Progenitor cell of endocrine pancreas (in vitro differentiated cells): ENCODE data around the gene EFCAB7. TPM values are rescaled to one million over a fixed set of nuclear protein-coding genes. Genes with fewer than 3 reads are reported as not detected.
A peak's percentile ranks its signal among the peaks of the same experiment; 100 is the strongest.

Experiments used
- DNase-seq: peaks from one replicate; pipeline ENCODE4 v3.0.0; 2021; ENCODE audit warnings: low spot score; ENCODE audit not compliant: unreplicated experiment
- H3K27ac Mint-ChIP-seq: 2 replicates; pipeline ENCODE4 v1.8.0; 2021; ENCODE audit warnings: mild to moderate bottlenecking, moderate library complexity, mixed read lengths
- H3K27me3 Mint-ChIP-seq: 2 replicates; pipeline ENCODE4 v1.8.0; 2021; ENCODE audit warnings: mixed read lengths
- H3K36me3 Mint-ChIP-seq: 2 replicates; pipeline ENCODE4 v1.8.0; 2022; ENCODE audit warnings: mixed read lengths; ENCODE audit not compliant: insufficient read depth
- H3K4me1 Mint-ChIP-seq: 2 replicates; pipeline ENCODE4 v1.8.0; 2021; ENCODE audit warnings: low read depth, mixed read lengths
- H3K4me3 Mint-ChIP-seq: 2 replicates; pipeline ENCODE4 v1.8.0; 2021; ENCODE audit warnings: low read depth, mild to moderate bottlenecking, moderate library complexity, mixed read lengths
- H3K9me3 Mint-ChIP-seq: 2 replicates; pipeline ENCODE4 v1.8.0; 2021; ENCODE audit warnings: low read depth, mixed read lengths
- CTCF ChIP-seq: fragments of 200-600 bp; sonication (generic); IDR thresholded peaks from one replicate; pipeline ENCODE4 v1.5.0; 2021; ENCODE audit warnings: antibody characterized with exemption, mild to moderate bottlenecking; ENCODE audit not compliant: unreplicated experiment
- total RNA-seq: library from RNA; stranded (reverse); gene quantifications from 2 replicates; pipeline ENCODE4 v1.2.1, GENCODE V29; 2021

The EFCAB7 gene
- total RNA-seq, 1 donor from 2014 or later, result 14.6 TPM

- Mint-ChIP-seq H3K36me3 (peaks cover 1% of the 10 kb centered on the region), H3K4me3 (peak overlapping the region; percentile 92), H3K27me3 (peaks cover 5% of the 10 kb centered on the region), H3K27ac (peak overlapping the region; percentile 84), H3K9me3 (no peaks in the 10 kb centered on the region), H3K4me1 (no peaks in the 10 kb centered on the region)
- peak; percentile 36 for DNase-seq
- no peak for TF ChIP-seq CTCF
Measured at GRCh38 chr1:63593886-63594605, 70.7 kb downstream of the EFCAB7 start.

GRCh38 chr1:63595435-63595834 lies 72.1 kb downstream of the EFCAB7 start:
- H3K27me3 Mint-ChIP-seq, result peaks cover 5% of the 10 kb centered on the region
- peaks cover 5% of the 10 kb centered on the region for H3K4me1 Mint-ChIP-seq
- DNase-seq, result no peak
- no peak overlapping the region for H3K4me3 Mint-ChIP-seq
- H3K9me3 Mint-ChIP-seq, result no peaks in the 10 kb centered on the region
- peaks cover 3% of the 10 kb centered on the region for H3K36me3 Mint-ChIP-seq
- TF ChIP-seq CTCF, result no peak
- H3K27ac Mint-ChIP-seq, result no peak overlapping the region

DNA sequence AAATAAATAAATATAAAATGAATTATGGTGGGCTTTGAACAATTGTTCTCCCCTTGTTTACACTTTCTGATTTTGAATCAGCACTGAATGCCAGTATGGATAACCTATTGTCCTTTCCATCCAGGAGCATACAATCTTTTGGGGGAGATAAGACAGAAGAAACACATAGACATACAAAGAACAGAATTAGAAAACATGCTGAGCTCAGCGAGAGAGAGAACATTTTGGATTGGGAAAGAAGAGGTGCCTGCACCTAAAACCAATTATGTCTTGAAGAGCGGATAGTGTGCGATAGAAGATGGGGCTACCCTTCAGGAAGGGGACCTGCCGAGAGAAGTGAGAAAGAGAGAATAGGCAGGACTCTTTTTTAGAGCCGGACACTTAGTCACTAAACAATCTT lies 76.5 kb downstream of the EFCAB7 start:
- H3K36me3 Mint-ChIP-seq, result peaks cover 3% of the 10 kb centered on the region
- H3K9me3 Mint-ChIP-seq, result no peaks in the 10 kb centered on the region
- TF ChIP-seq CTCF, result no peak
- H3K4me3 Mint-ChIP-seq, result no peak overlapping the region
- no peak for DNase-seq
- no peak overlapping the region for H3K27ac Mint-ChIP-seq
- peaks cover 6% of the 10 kb centered on the region for H3K4me1 Mint-ChIP-seq
- H3K27me3 Mint-ChIP-seq, result peaks cover 3% of the 10 kb centered on the region

DNA sequence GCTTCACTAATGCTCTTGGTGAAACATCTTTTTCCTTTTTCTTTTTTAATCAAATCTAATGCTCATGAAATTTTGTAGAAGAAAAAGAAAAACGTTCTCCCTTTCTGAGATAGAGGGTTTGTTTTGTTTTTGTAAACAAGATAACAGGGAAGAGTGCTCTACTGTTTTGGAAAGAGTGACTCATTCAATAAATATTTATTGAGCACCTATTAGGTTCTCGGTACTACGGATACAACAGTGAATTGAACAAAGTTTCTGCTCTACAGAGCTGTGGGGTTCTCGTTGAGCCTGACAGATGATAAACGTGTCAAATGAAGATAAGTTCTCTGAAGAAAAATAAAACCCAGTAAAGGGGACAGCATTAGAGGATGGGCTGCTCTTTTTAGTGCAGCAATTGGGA lies 76.9 kb downstream of the EFCAB7 start:
- H3K27ac Mint-ChIP-seq, result no peak overlapping the region
- peaks cover 3% of the 10 kb centered on the region for H3K27me3 Mint-ChIP-seq
- no peaks in the 10 kb centered on the region for H3K9me3 Mint-ChIP-seq
- TF ChIP-seq CTCF, result no peak
- DNase-seq, result no peak
- no peak overlapping the region for H3K4me3 Mint-ChIP-seq
- H3K36me3 Mint-ChIP-seq, result peaks cover 3% of the 10 kb centered on the region
- H3K4me1 Mint-ChIP-seq, result peaks cover 6% of the 10 kb centered on the region

- Mint-ChIP-seq H3K27ac (no peak overlapping the region), H3K36me3 (peaks cover 2% of the 10 kb centered on the region), H3K4me3 (no peak overlapping the region), H3K9me3 (no peaks in the 10 kb centered on the region), H3K4me1 (peaks cover 6% of the 10 kb centered on the region), H3K27me3 (no peaks in the 10 kb centered on the region)
- TF ChIP-seq CTCF, result no peak
- DNase-seq, result no peak
Measured at GRCh38 chr1:63601061-63601460, 77.7 kb downstream of the EFCAB7 start.
